ENCODE results near the gene TUBAL3. TPM values are rescaled to one million over a fixed set of nuclear protein-coding genes. Genes with fewer than 3 reads are reported as not detected.

The TUBAL3 gene
- total RNA-seq, 2 experiments from 2014 or later = not detected

- no peak overlapping the region for H3K27ac Mint-ChIP-seq
- H3K4me3 Mint-ChIP-seq = no peak overlapping the region
- peaks cover 16% of the 10 kb centered on the region for H3K27me3 Mint-ChIP-seq
- no peaks in the 10 kb centered on the region for H3K4me1 Mint-ChIP-seq
- H3K36me3 Mint-ChIP-seq = no peaks in the 10 kb centered on the region
- POLR2A ChIA-PET = no interaction called here
- no peaks in the 10 kb centered on the region for H3K9me3 Mint-ChIP-seq
- no peak for ATAC-seq (ENCODE audit: low read depth)
- no peak for DNase-seq
Observed at GRCh38 chr10:5364374-5364773, 40.3 kb downstream of the TUBAL3 start.

GRCh38 chr10:5362873-5363272 is 41.8 kb downstream of the TUBAL3 start:
- POLR2A ChIA-PET = no interaction called here

GRCh38 chr10:5361966-5362365 is 42.7 kb downstream of the TUBAL3 start:
- DNase-seq (no peak), ATAC-seq (ENCODE audit: low read depth) (no peak)
- POLR2A ChIA-PET = no interaction called here
- Mint-ChIP-seq H3K27me3 (peaks cover 16% of the 10 kb centered on the region), H3K27ac (no peak overlapping the region), H3K9me3 (no peaks in the 10 kb centered on the region), H3K36me3 (no peaks in the 10 kb centered on the region), H3K4me3 (no peak overlapping the region), H3K4me1 (no peaks in the 10 kb centered on the region)

More at GRCh38 chr10:5362873-5363272, 41.8 kb downstream of the TUBAL3 start:
- H3K36me3 Mint-ChIP-seq = no peaks in the 10 kb centered on the region
- H3K4me3 Mint-ChIP-seq = no peak overlapping the region
- H3K9me3 Mint-ChIP-seq = no peaks in the 10 kb centered on the region
- peaks cover 16% of the 10 kb centered on the region for H3K27me3 Mint-ChIP-seq
- no peak overlapping the region for H3K27ac Mint-ChIP-seq
- ATAC-seq (ENCODE audit: low read depth) = no peak
- H3K4me1 Mint-ChIP-seq = no peaks in the 10 kb centered on the region
- no peak for DNase-seq

GRCh38 chr10:5360318-5360915 is 44.2 kb downstream of the TUBAL3 start:
- H3K4me3 Mint-ChIP-seq = no peak overlapping the region
- H3K27ac Mint-ChIP-seq = no peak overlapping the region
- no peaks in the 10 kb centered on the region for H3K9me3 Mint-ChIP-seq
- no peak for ATAC-seq (ENCODE audit: low read depth)
- POLR2A ChIA-PET = no interaction called here
- H3K4me1 Mint-ChIP-seq = peaks cover 8% of the 10 kb centered on the region
- H3K27me3 Mint-ChIP-seq = peaks cover 10% of the 10 kb centered on the region
- H3K36me3 Mint-ChIP-seq = peaks cover 2% of the 10 kb centered on the region
- no peak for DNase-seq

- POLR2A ChIA-PET = no interaction called here
- no peak for ATAC-seq (ENCODE audit: low read depth)
- Mint-ChIP-seq H3K27ac (no peak overlapping the region), H3K9me3 (no peaks in the 10 kb centered on the region), H3K4me1 (peaks cover 8% of the 10 kb centered on the region), H3K4me3 (no peak overlapping the region), H3K27me3 (peaks cover 6% of the 10 kb centered on the region), H3K36me3 (peaks cover 2% of the 10 kb centered on the region)
- no peak for DNase-seq
Observed at GRCh38 chr10:5356302-5356763, 48.3 kb downstream of the TUBAL3 start.

GRCh38 chr10:5355594-5356301 is 48.9 kb downstream of the TUBAL3 start:
- no peaks in the 10 kb centered on the region for H3K9me3 Mint-ChIP-seq
- ATAC-seq (ENCODE audit: low read depth) = no peak
- POLR2A ChIA-PET = no interaction called here
- peaks cover 6% of the 10 kb centered on the region for H3K27me3 Mint-ChIP-seq
- H3K27ac Mint-ChIP-seq = no peak overlapping the region
- H3K36me3 Mint-ChIP-seq = peaks cover 2% of the 10 kb centered on the region
- H3K4me3 Mint-ChIP-seq = no peak overlapping the region
- DNase-seq = no peak
- H3K4me1 Mint-ChIP-seq = peaks cover 8% of the 10 kb centered on the region

GRCh38 chr10:5354068-5354467 is 50.6 kb downstream of the TUBAL3 start:
- ATAC-seq (ENCODE audit: low read depth) (no peak), DNase-seq (no peak)
- peaks cover 2% of the 10 kb centered on the region for H3K36me3 Mint-ChIP-seq
- peaks cover 2% of the 10 kb centered on the region for H3K27me3 Mint-ChIP-seq
- POLR2A ChIA-PET = no interaction called here
- no peaks in the 10 kb centered on the region for H3K9me3 Mint-ChIP-seq
- H3K27ac Mint-ChIP-seq = no peak overlapping the region
- H3K4me1 Mint-ChIP-seq = peaks cover 8% of the 10 kb centered on the region
- no peak overlapping the region for H3K4me3 Mint-ChIP-seq

GRCh38 chr10:5349362-5349761 is 55.3 kb downstream of the TUBAL3 start:
- H3K27me3 Mint-ChIP-seq = no peaks in the 10 kb centered on the region
- H3K36me3 Mint-ChIP-seq = no peaks in the 10 kb centered on the region
- H3K27ac Mint-ChIP-seq = no peak overlapping the region
- DNase-seq = no peak
- POLR2A ChIA-PET = no interaction called here
- H3K4me3 Mint-ChIP-seq = no peak overlapping the region
- no peaks in the 10 kb centered on the region for H3K9me3 Mint-ChIP-seq
- no peak for ATAC-seq (ENCODE audit: low read depth)
- no peaks in the 10 kb centered on the region for H3K4me1 Mint-ChIP-seq

GRCh38 chr10:5346881-5347280 is 57.7 kb downstream of the TUBAL3 start:
- no peaks in the 10 kb centered on the region for H3K9me3 Mint-ChIP-seq
- H3K27me3 Mint-ChIP-seq = no peaks in the 10 kb centered on the region
- H3K4me1 Mint-ChIP-seq = peaks cover 1% of the 10 kb centered on the region
- POLR2A ChIA-PET = no interaction called here
- no peak overlapping the region for H3K27ac Mint-ChIP-seq
- no peak overlapping the region for H3K4me3 Mint-ChIP-seq
- no peaks in the 10 kb centered on the region for H3K36me3 Mint-ChIP-seq
- ATAC-seq (ENCODE audit: low read depth) = no peak
- DNase-seq = no peak

- no peaks in the 10 kb centered on the region for H3K9me3 Mint-ChIP-seq
- DNase-seq (no peak), ATAC-seq (ENCODE audit: low read depth) (no peak)
- H3K4me1 Mint-ChIP-seq = peaks cover 1% of the 10 kb centered on the region
- H3K36me3 Mint-ChIP-seq = no peaks in the 10 kb centered on the region
- H3K27ac Mint-ChIP-seq = no peak overlapping the region
- no peak overlapping the region for H3K4me3 Mint-ChIP-seq
- POLR2A ChIA-PET = no interaction called here
- H3K27me3 Mint-ChIP-seq = no peaks in the 10 kb centered on the region
Observed at GRCh38 chr10:5344746-5345145, 59.9 kb downstream of the TUBAL3 start.

- no peak overlapping the region for H3K27ac Mint-ChIP-seq
- H3K4me1 Mint-ChIP-seq = peaks cover 1% of the 10 kb centered on the region
- POLR2A ChIA-PET = no interaction called here
- ATAC-seq (ENCODE audit: low read depth) (no peak), DNase-seq (no peak)
- no peaks in the 10 kb centered on the region for H3K9me3 Mint-ChIP-seq
- no peaks in the 10 kb centered on the region for H3K27me3 Mint-ChIP-seq
- no peak overlapping the region for H3K4me3 Mint-ChIP-seq
- no peaks in the 10 kb centered on the region for H3K36me3 Mint-ChIP-seq
Observed at GRCh38 chr10:5343979-5344378, 60.6 kb downstream of the TUBAL3 start.

GRCh38 chr10:5343561-5343960 is 61.1 kb downstream of the TUBAL3 start:
- POLR2A ChIA-PET = no interaction called here

More at GRCh38 chr10:5343561-5343960, 61.1 kb downstream of the TUBAL3 start:
- H3K27ac Mint-ChIP-seq = no peak overlapping the region
- H3K27me3 Mint-ChIP-seq = no peaks in the 10 kb centered on the region
- no peaks in the 10 kb centered on the region for H3K36me3 Mint-ChIP-seq
- no peak for DNase-seq
- H3K4me1 Mint-ChIP-seq = peaks cover 1% of the 10 kb centered on the region
- no peak overlapping the region for H3K4me3 Mint-ChIP-seq
- no peak for ATAC-seq (ENCODE audit: low read depth)
- no peaks in the 10 kb centered on the region for H3K9me3 Mint-ChIP-seq

All from activated naive CD8-positive, alpha-beta T cell treated with anti-CD3 and anti-CD28 coated beads, Interleukin-2, amount 10 ng/mL, durations not matched to agents 7 days and 5 days (primary cell).